SK-N-SH (cell line): ENCODE data around the gene ST6GALNAC3. TPM values are rescaled to one million over a fixed set of nuclear protein-coding genes. Genes with fewer than 3 reads are reported as not detected.

Experiments
- CTCF ChIA-PET: fragments of 300-600, 350-600 bp; formaldehyde crosslinking; extraction: SDS; loops from one replicate; lab custom pipeline; 2021; lab: Yijun Ruan, JAX
- POLR2A ChIA-PET: fragments of 350-600 bp; sonication (Branson Sonifier 250); formaldehyde crosslinking; extraction: SDS; loops from one replicate; lab custom pipeline; 2020; ENCODE audit warnings: antibody characterized with exemption, inconsistent platforms; lab: Yijun Ruan, JAX
- DNase-seq: peaks from one replicate; pipeline ENCODE4 v3.0.0; 2012
- H2AFZ ChIP-seq: fragments of 200-600 bp; sonication (generic); 2 replicates; pipeline ENCODE4 v1.8.1; 2016; ENCODE audit warnings: antibody characterized with exemption, mild to moderate bottlenecking, low read depth
- H3F3A ChIP-seq: fragments of 200-600 bp; sonication (generic); replicated peaks from 2 replicates; pipeline ENCODE3; 2016; ENCODE audit warnings: antibody characterized with exemption, mild to moderate bottlenecking; ENCODE audit not compliant: insufficient read depth
- H3K27ac ChIP-seq, 2 experiments: fragments of 200-500 bp in 1 of 2; fragments of 200-600 bp in 1 of 2; sonication (Bioruptor generic) in 1 of 2; sonication (generic), shearing (Covaris generic) in 1 of 2; 2 replicates each; pipeline versions ENCODE4 v1.5.1 to v1.6.1; 2014 to 2016; ENCODE audit warnings: low read depth in 2 of 2, inconsistent platforms in 1 of 2, low read length in 1 of 2, mild to moderate bottlenecking in 1 of 2, mixed read lengths in 1 of 2
- H3K27me3 ChIP-seq: fragments of 200-600 bp; sonication (generic), shearing (Covaris generic); 2 replicates; pipeline ENCODE4 v1.6.1; 2016; ENCODE audit warnings: mixed run types; ENCODE audit not compliant: insufficient read depth
- H3K36me3 ChIP-seq, 2 experiments: fragments of 200-500 bp in 1 of 2; fragments of 200-600 bp in 1 of 2; sonication (Bioruptor generic) in 1 of 2; sonication (generic) in 1 of 2; replicated peaks in 1 of 2; 2 replicates each; pipeline versions ENCODE3 to v1.5.1; 2014 to 2016; ENCODE audit warnings: low read length in 1 of 2, mild to moderate bottlenecking in 1 of 2; ENCODE audit not compliant: insufficient read depth in 2 of 2, control insufficient read depth in 1 of 2
- H3K4me1 ChIP-seq, 2 experiments: fragments of 200-500 bp in 1 of 2; fragments of 200-600 bp in 1 of 2; sonication (Bioruptor generic) in 1 of 2; sonication (generic), shearing (Covaris generic) in 1 of 2; 2 replicates each; pipeline versions ENCODE4 v1.5.1 to v1.6.1; 2014 to 2016; ENCODE audit warnings: low read depth in 1 of 2, low read length in 1 of 2, mixed run types in 1 of 2; ENCODE audit not compliant: insufficient read depth in 2 of 2, control insufficient read depth in 1 of 2
- H3K4me2 ChIP-seq: fragments of 200-600 bp; sonication (generic), shearing (Covaris generic); 2 replicates; pipeline ENCODE4 v1.6.1; 2017; ENCODE audit warnings: mixed run types
- H3K4me3 ChIP-seq, 2 experiments: fragments of 200-500 bp in 1 of 2; fragments of 200-600 bp in 1 of 2; sonication (Bioruptor generic) in 1 of 2; sonication (generic), shearing (Covaris generic) in 1 of 2; 2 replicates each; pipeline versions ENCODE4 v1.5.1 to v1.8.1; 2014 to 2016; ENCODE audit warnings: low read depth in 2 of 2, inconsistent platforms in 1 of 2, low read length in 1 of 2, mild to moderate bottlenecking in 1 of 2, mixed read lengths in 1 of 2, moderate library complexity in 1 of 2
- H3K79me2 ChIP-seq: fragments of 200-600 bp; sonication (generic); 2 replicates; pipeline ENCODE4 v1.8.1; 2017; ENCODE audit warnings: mild to moderate bottlenecking; ENCODE audit not compliant: insufficient read depth
- H3K9ac ChIP-seq: fragments of 200-600 bp; sonication (generic); 2 replicates; pipeline ENCODE4 v1.6.1; 2017; ENCODE audit warnings: mixed run types
- H3K9me2 ChIP-seq: fragments of 200-600 bp; sonication (generic); 2 replicates; pipeline ENCODE4 v1.6.1; 2017; ENCODE audit warnings: mixed run types
- H3K9me3 ChIP-seq: fragments of 200-600 bp; sonication (generic); 2 replicates; pipeline ENCODE4 v1.6.1; 2017; ENCODE audit warnings: mixed run types, mild to moderate bottlenecking, moderate library complexity
- H4K20me1 ChIP-seq: fragments of 200-600 bp; sonication (generic); 2 replicates; pipeline ENCODE4 v1.6.1; 2017; ENCODE audit warnings: mild to moderate bottlenecking, mixed run types; ENCODE audit not compliant: insufficient read depth
- CHD2 ChIP-seq: fragments of 150-350 bp; IDR thresholded peaks from 2 replicates; pipeline ENCODE4 v1.6.1; 2018; ENCODE audit warnings: low read length; ENCODE audit not compliant: partially characterized antibody
- CTCF ChIP-seq: fragments of 200-600 bp; sonication (generic); IDR thresholded peaks from 2 replicates; pipeline ENCODE4 v1.6.1; 2017; ENCODE audit warnings: antibody characterized with exemption, mild to moderate bottlenecking, moderate library complexity
- EP300 ChIP-seq, 2 experiments: IDR thresholded peaks; 2 replicates each; pipeline versions ENCODE4 v1.4.0 to v1.6.1; 2012; ENCODE audit warnings: borderline replicate concordance in 1 of 2, low read depth in 1 of 2, low read length in 1 of 2
- FOSL2 ChIP-seq: IDR thresholded peaks from 2 replicates; pipeline ENCODE4 v1.4.0; 2012; ENCODE audit warnings: low read depth, mild to moderate bottlenecking, moderate library complexity, borderline replicate concordance
- FOXJ3 ChIP-seq: sonication (generic); formaldehyde crosslinking; IDR thresholded peaks from 2 replicates; pipeline ENCODE4 v1.5.1; 2020; ENCODE audit warnings: mild to moderate bottlenecking, missing genetic modification reagents
- GABPA ChIP-seq: IDR thresholded peaks from 2 replicates; pipeline ENCODE4 v1.4.0; 2012; ENCODE audit warnings: low read depth, mild to moderate bottlenecking
- GATA2 ChIP-seq: sonication (generic); formaldehyde crosslinking; IDR thresholded peaks from 2 replicates; pipeline ENCODE4 v1.5.0; 2020; ENCODE audit warnings: mild to moderate bottlenecking, missing genetic modification reagents
- IRF3 ChIP-seq: fragments of 150-350 bp; IDR thresholded peaks from 2 replicates; pipeline ENCODE4 v1.6.1; 2016; ENCODE audit warnings: mild to moderate bottlenecking, low read depth, low read length
- MEF2A ChIP-seq: IDR thresholded peaks from 2 replicates; pipeline ENCODE4 v1.4.0; 2012; ENCODE audit warnings: low read depth, borderline replicate concordance
- NFIC ChIP-seq: IDR thresholded peaks from 2 replicates; pipeline ENCODE4 v1.4.0; 2012; ENCODE audit warnings: borderline replicate concordance
- RAD21 ChIP-seq: IDR thresholded peaks from 2 replicates; pipeline ENCODE4 v1.6.1; 2012; ENCODE audit warnings: mild to moderate bottlenecking, low read length
- REST ChIP-seq: IDR thresholded peaks from 2 replicates; pipeline ENCODE4 v1.6.1; 2012; ENCODE audit warnings: mild to moderate bottlenecking, low read depth, low read length, moderate library complexity
- SIN3A ChIP-seq: IDR thresholded peaks from 2 replicates; pipeline ENCODE4 v1.6.1; 2012; ENCODE audit warnings: low read depth, mild to moderate bottlenecking, low read length, moderate library complexity, borderline replicate concordance
- SMC3 ChIP-seq: IDR thresholded peaks from 2 replicates; pipeline ENCODE4 v1.6.1; 2012; ENCODE audit warnings: low read depth, low read length, improper control_type of control experiment
- TCF12 ChIP-seq: IDR thresholded peaks from 2 replicates; pipeline ENCODE4 v1.4.0; 2012
- TEAD4 ChIP-seq: IDR thresholded peaks from 2 replicates; pipeline ENCODE4 v1.4.0; 2012; ENCODE audit warnings: mild to moderate bottlenecking, borderline replicate concordance; ENCODE audit not compliant: insufficient read depth
- YY1 ChIP-seq: IDR thresholded peaks from 2 replicates; pipeline ENCODE4 v1.4.0; 2012; ENCODE audit warnings: low read depth, mild to moderate bottlenecking
- WGBS: methylation state at CpG from one replicate; pipeline ENCODE4 v1.1.6; 2017; ENCODE audit warnings: low lambda C conversion rate; 5-methylcytosine and 5-hydroxymethylcytosine counted together
- polyA plus RNA-seq, 3 experiments: library from polyadenylated mRNA; depleted of rRNA; stranded (reverse); fragments of >200 nt; gene quantifications; 2 replicates each; pipeline ENCODE4 v1.2.3, GENCODE V29; 2012
- TF ChIP-seq, protein P1 (sequence below): IDR thresholded peaks from 2 replicates; pipeline ENCODE4 v1.4.0; 2012; ENCODE audit warnings: low read depth, borderline replicate concordance
- TF ChIP-seq, protein P2 (sequence below): IDR thresholded peaks from 2 replicates; pipeline ENCODE4 v1.4.0; 2012; ENCODE audit warnings: low read depth

Gene ST6GALNAC3
- polyA plus RNA-seq, 1 of the 3 experiments (the other 2 are of a cell fraction) = 8.1 TPM

GRCh38 chr1:76109901-76110560, 35.5 kb downstream of the ST6GALNAC3 start:
- Histone ChIP-seq H3K4me2 (no peak overlapping the region), H2AFZ (no peak overlapping the region), H3K9ac (no peak overlapping the region), H3K9me2 (no peaks in the 10 kb centered on the region), H3K27ac (no peak overlapping the region; a peak in 1 of 4 replicates), H3K79me2 (peaks cover 21% of the 10 kb centered on the region; the same call in 1 of the 2 replicates), H3F3A (no peaks in the 10 kb centered on the region), H3K36me3 (peaks cover 0 to 2% of the 10 kb centered on the region in 2 experiments), H3K4me1 (peaks cover 0 to 15% of the 10 kb centered on the region in 2 experiments; a peak in 2 of 4 replicates), H3K27me3 (no peaks in the 10 kb centered on the region), H3K9me3 (no peaks in the 10 kb centered on the region), H4K20me1 (no peaks in the 10 kb centered on the region), H3K4me3 (no peak overlapping the region)
- ChIA-PET CTCF (no interaction called here), POLR2A (no interaction called here)
- DNase-seq = peak; percentile 12
- WGBS = 87% methylated on average over 2 of the region's 2 CpGs
- TF ChIP-seq RAD21 (no peak), NFIC (no peak), REST (no peak), MEF2A (no peak), YY1 (no peak), EP300 (IDR thresholded peaks at IDR 0.05; ENCODE audit: borderline replicate concordance in 1 of 2, low read depth in 1 of 2, low read length in 1 of 2) (no peak), TCF12 (no peak), FOSL2 (no peak), SMC3 (no peak)

- Histone ChIP-seq H3K4me2 (no peak overlapping the region), H3K27ac (no peak overlapping the region), H3K9me3 (no peaks in the 10 kb centered on the region), H3K36me3 (peaks cover 0 to 2% of the 10 kb centered on the region in 2 experiments), H2AFZ (no peak overlapping the region), H3K27me3 (no peaks in the 10 kb centered on the region), H3K79me2 (peaks cover 19% of the 10 kb centered on the region), H4K20me1 (no peaks in the 10 kb centered on the region), H3K4me3 (no peak overlapping the region), H3K9ac (no peak overlapping the region), H3K9me2 (no peaks in the 10 kb centered on the region), H3F3A (no peaks in the 10 kb centered on the region), H3K4me1 (peaks cover 0 to 15% of the 10 kb centered on the region in 2 experiments; a peak in 2 of 4 replicates)
- ChIA-PET POLR2A (no interaction called here), CTCF (no interaction called here)
- DNase-seq = no peak
- 84% methylated on average over 1 of the region's 1 CpG for WGBS
- TF ChIP-seq GATA2 (CRISPR knock-in tag) (no peak), CHD2 (no peak), FOXJ3 (no peak), TEAD4 (no peak), RAD21 (no peak), YY1 (no peak), CTCF (no peak), SIN3A (no peak), IRF3 (no peak), NFIC (no peak), GABPA (no peak)
- TF ChIP-seq, protein P1, sequence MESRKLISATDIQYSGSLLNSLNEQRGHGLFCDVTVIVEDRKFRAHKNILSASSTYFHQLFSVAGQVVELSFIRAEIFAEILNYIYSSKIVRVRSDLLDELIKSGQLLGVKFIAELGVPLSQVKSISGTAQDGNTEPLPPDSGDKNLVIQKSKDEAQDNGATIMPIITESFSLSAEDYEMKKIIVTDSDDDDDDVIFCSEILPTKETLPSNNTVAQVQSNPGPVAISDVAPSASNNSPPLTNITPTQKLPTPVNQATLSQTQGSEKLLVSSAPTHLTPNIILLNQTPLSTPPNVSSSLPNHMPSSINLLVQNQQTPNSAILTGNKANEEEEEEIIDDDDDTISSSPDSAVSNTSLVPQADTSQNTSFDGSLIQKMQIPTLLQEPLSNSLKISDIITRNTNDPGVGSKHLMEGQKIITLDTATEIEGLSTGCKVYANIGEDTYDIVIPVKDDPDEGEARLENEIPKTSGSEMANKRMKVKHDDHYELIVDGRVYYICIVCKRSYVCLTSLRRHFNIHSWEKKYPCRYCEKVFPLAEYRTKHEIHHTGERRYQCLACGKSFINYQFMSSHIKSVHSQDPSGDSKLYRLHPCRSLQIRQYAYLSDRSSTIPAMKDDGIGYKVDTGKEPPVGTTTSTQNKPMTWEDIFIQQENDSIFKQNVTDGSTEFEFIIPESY = no peak
- TF ChIP-seq, protein P2, sequence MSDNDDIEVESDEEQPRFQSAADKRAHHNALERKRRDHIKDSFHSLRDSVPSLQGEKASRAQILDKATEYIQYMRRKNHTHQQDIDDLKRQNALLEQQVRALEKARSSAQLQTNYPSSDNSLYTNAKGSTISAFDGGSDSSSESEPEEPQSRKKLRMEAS = no peak
Measured at GRCh38 chr1:76110666-76111065, 36.1 kb downstream of the ST6GALNAC3 start.
